Right lobe of liver (tissue), 4 donors: Measurements from ENCODE around the gene FOLR3.

Experiments used
- POLR2A ChIP-seq: fragments of 450-650 bp; IDR thresholded peaks from one replicate; pipeline ENCODE4 v1.6.1; 2017; ENCODE audit warnings: antibody characterized with exemption, mild to moderate bottlenecking
- TF ChIP-seq, protein P1 (sequence below), 4 donors: fragments of 200-600 bp in 3 of 4; fragments of 450-650 bp in 1 of 4; IDR thresholded peaks; one replicate each; pipeline versions ENCODE4 v1.5.1 to v1.8.0; 2016 to 2022; ENCODE audit warnings: antibody characterized with exemption in 4 of 4, mild to moderate bottlenecking in 2 of 4
- donor health status: DM: no; HTN: no; CAD: no.
- donor health status: DM: no; HTN: no; CAD: no.
- donor health status: DM: no; HTN: yes; CAD: no.

DNA sequence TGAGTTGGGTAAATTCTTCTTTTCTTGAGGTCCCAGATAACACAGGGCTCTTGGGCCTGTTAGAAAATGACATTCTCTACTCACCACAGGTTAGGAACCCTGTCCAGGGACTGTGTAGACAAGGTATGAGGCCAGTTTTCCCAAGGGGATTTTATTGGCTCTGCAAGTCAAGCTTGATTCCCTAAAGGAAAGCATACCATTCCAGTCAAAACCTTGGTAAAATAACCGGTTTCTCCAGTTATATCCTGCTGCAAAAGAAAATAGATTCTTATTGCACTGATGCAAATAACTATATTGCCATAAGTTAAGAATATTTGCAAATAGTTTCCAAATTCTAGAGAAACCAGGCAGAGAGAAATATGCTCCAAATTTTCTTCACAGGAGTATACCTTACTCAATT lies 9.6 kb upstream of the FOLR3 start:
- TF ChIP-seq, protein P1, sequence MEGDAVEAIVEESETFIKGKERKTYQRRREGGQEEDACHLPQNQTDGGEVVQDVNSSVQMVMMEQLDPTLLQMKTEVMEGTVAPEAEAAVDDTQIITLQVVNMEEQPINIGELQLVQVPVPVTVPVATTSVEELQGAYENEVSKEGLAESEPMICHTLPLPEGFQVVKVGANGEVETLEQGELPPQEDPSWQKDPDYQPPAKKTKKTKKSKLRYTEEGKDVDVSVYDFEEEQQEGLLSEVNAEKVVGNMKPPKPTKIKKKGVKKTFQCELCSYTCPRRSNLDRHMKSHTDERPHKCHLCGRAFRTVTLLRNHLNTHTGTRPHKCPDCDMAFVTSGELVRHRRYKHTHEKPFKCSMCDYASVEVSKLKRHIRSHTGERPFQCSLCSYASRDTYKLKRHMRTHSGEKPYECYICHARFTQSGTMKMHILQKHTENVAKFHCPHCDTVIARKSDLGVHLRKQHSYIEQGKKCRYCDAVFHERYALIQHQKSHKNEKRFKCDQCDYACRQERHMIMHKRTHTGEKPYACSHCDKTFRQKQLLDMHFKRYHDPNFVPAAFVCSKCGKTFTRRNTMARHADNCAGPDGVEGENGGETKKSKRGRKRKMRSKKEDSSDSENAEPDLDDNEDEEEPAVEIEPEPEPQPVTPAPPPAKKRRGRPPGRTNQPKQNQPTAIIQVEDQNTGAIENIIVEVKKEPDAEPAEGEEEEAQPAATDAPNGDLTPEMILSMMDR (IDR thresholded peaks at IDR 0.05), result no peak
- TF ChIP-seq POLR2A, result no peak
